TTC549 (cell line): ENCODE data around the gene EIF1B.
"Not testable (repeated sequence)": the region's sequence is repeated elsewhere in the genome, so short reads cannot be mapped to it uniquely, and the experiment has no call there.

Experiments used
- FAIRE-seq: peaks from 2 replicates; lab custom pipeline; 2012; peaks lifted over from hg19 to GRCh38; lab: Jason Lieb, UNC

The EIF1B gene

GRCh38 chr3:40309418-40309924 is at the start of gene EIF1B:
Gene EIF1B (plus strand): TSS chr3:40309707. CDS start chr3:40309942, 235 bp downstream.
- FAIRE-seq, result peak; percentile 88

- no peak for FAIRE-seq
These were observed 47.2 kb upstream of the EIF1B start for GRCh38 chr3:40262331-40262730.

GRCh38 chr3:40264451-40264850 is 45.1 kb upstream of the EIF1B start:
- no peak for FAIRE-seq

- FAIRE-seq, result no peak
These were observed 44.3 kb upstream of the EIF1B start for GRCh38 chr3:40265181-40265580.

GRCh38 chr3:40267937-40268724 is 41.4 kb upstream of the EIF1B start:
- FAIRE-seq, result no peak

GRCh38 chr3:40268802-40269524 is 40.5 kb upstream of the EIF1B start:
- FAIRE-seq, result no peak

- FAIRE-seq, result no peak
These were observed 30.7 kb upstream of the EIF1B start for GRCh38 chr3:40278791-40279190.

- FAIRE-seq, result no peak
These were observed 27.5 kb upstream of the EIF1B start for GRCh38 chr3:40281995-40282394.

- FAIRE-seq, result not testable (repeated sequence)
These were observed 26.4 kb upstream of the EIF1B start for GRCh38 chr3:40283057-40283456.

- FAIRE-seq, result no peak
These were observed 22.3 kb upstream of the EIF1B start for GRCh38 chr3:40287248-40287647.

- no peak for FAIRE-seq
These were observed 19.1 kb upstream of the EIF1B start for GRCh38 chr3:40290396-40290795.

- FAIRE-seq, result no peak
These were observed 18.0 kb upstream of the EIF1B start for GRCh38 chr3:40291471-40291870.

GRCh38 chr3:40292637-40293349 is 16.7 kb upstream of the EIF1B start:
- FAIRE-seq, result no peak

- FAIRE-seq, result no peak
These were observed 15.1 kb upstream of the EIF1B start for GRCh38 chr3:40294434-40294833.

- FAIRE-seq, result no peak
These were observed 11.4 kb upstream of the EIF1B start for GRCh38 chr3:40298075-40298474.

GRCh38 chr3:40299130-40299720 is 10.3 kb upstream of the EIF1B start:
- no peak for FAIRE-seq

- no peak for FAIRE-seq
These were observed 9.7 kb upstream of the EIF1B start for GRCh38 chr3:40299721-40300335.

- no peak for FAIRE-seq
These were observed 6.7 kb upstream of the EIF1B start for GRCh38 chr3:40302784-40303183.

- no peak for FAIRE-seq
These were observed 5.2 kb upstream of the EIF1B start for GRCh38 chr3:40304352-40304751.

GRCh38 chr3:40306336-40306735 is 3.2 kb upstream of the EIF1B start:
- no peak for FAIRE-seq

- FAIRE-seq, result no peak
These were observed 2.3 kb upstream of the EIF1B start for GRCh38 chr3:40307176-40307575.
